ENCODE results near the gene PRTN3.

Gene PRTN3

GRCh38 chr19:801861-802497, 38.8 kb upstream of the PRTN3 start:
- TF ChIP-seq CTCF (IDR thresholded peaks at IDR 0.05; ENCODE audit: low read depth, low read length), result no peak
- Histone ChIP-seq H3K27me3 (ENCODE audit: insufficient read depth, low read depth, severe bottlenecking) (no peaks in the 10 kb centered on the region), H3K4me3 (ENCODE audit: low read depth, low read length) (no peak overlapping the region), H3K36me3 (peaks cover 90% of the 10 kb centered on the region), H3K9me3 (ENCODE audit: severe bottlenecking) (no peaks in the 10 kb centered on the region), H3K27ac (no peak overlapping the region)
- no peak for DNase-seq

- H3K27me3 ChIP-seq (ENCODE audit: insufficient read depth, low read depth, severe bottlenecking), result no peaks in the 10 kb centered on the region
- H3K27ac ChIP-seq, result no peak overlapping the region
- no peak for DNase-seq
- no peak overlapping the region for H3K4me3 ChIP-seq (ENCODE audit: low read depth, low read length)
- peaks cover 96% of the 10 kb centered on the region for H3K36me3 ChIP-seq
- no peak for TF ChIP-seq CTCF (IDR thresholded peaks at IDR 0.05; ENCODE audit: low read depth, low read length)
- no peaks in the 10 kb centered on the region for H3K9me3 ChIP-seq (ENCODE audit: severe bottlenecking)
Measured at GRCh38 chr19:802498-803098, 38.2 kb upstream of the PRTN3 start.

GRCh38 chr19:803099-803561, 37.7 kb upstream of the PRTN3 start:
- H3K36me3 ChIP-seq, result peaks cover 99% of the 10 kb centered on the region
- H3K9me3 ChIP-seq (ENCODE audit: severe bottlenecking), result no peaks in the 10 kb centered on the region
- no peak overlapping the region for H3K27ac ChIP-seq
- H3K27me3 ChIP-seq (ENCODE audit: insufficient read depth, low read depth, severe bottlenecking), result no peaks in the 10 kb centered on the region
- no peak overlapping the region for H3K4me3 ChIP-seq (ENCODE audit: low read depth, low read length)
- DNase-seq, result no peak
- no peak for TF ChIP-seq CTCF (IDR thresholded peaks at IDR 0.05; ENCODE audit: low read depth, low read length)

GRCh38 chr19:803686-804418, 36.9 kb upstream of the PRTN3 start:
- Histone ChIP-seq H3K36me3 (peaks cover 97% of the 10 kb centered on the region), H3K4me3 (ENCODE audit: low read depth, low read length) (no peak overlapping the region), H3K27me3 (ENCODE audit: insufficient read depth, low read depth, severe bottlenecking) (no peaks in the 10 kb centered on the region), H3K27ac (no peak overlapping the region), H3K9me3 (ENCODE audit: severe bottlenecking) (no peaks in the 10 kb centered on the region)
- TF ChIP-seq CTCF (IDR thresholded peaks at IDR 0.05; ENCODE audit: low read depth, low read length), result no peak
- DNase-seq, result no peak

- H3K36me3 ChIP-seq, result peaks cover 97% of the 10 kb centered on the region
- H3K27ac ChIP-seq, result no peak overlapping the region
Measured at GRCh38 chr19:804419-805165, 36.2 kb upstream of the PRTN3 start.

More at GRCh38 chr19:804419-805165, 36.2 kb upstream of the PRTN3 start:
- no peaks in the 10 kb centered on the region for H3K27me3 ChIP-seq (ENCODE audit: insufficient read depth, low read depth, severe bottlenecking)
- H3K9me3 ChIP-seq (ENCODE audit: severe bottlenecking), result no peaks in the 10 kb centered on the region
- no peak for DNase-seq
- no peak overlapping the region for H3K4me3 ChIP-seq (ENCODE audit: low read depth, low read length)
- TF ChIP-seq CTCF (IDR thresholded peaks at IDR 0.05; ENCODE audit: low read depth, low read length), result no peak

Measured in WERI-Rb-1 (cell line).